Suprapubic skin (tissue), 4 donors: ENCODE measurements around the gene SLC6A7. TPM values are rescaled to one million over a fixed set of nuclear protein-coding genes. Genes with fewer than 3 reads are reported as not detected.

Source experiments
- DNase-seq, 2 donors: peaks; one replicate each; pipeline ENCODE4 v3.0.0-alpha.2; 2019; ENCODE audit warnings: low spot score in 2 of 2
- H3K27ac ChIP-seq: fragments of 200-600 bp; sonication (generic); one replicate; pipeline ENCODE4 v1.5.1; 2019
- H3K27me3 ChIP-seq: fragments of 200-600 bp; sonication (generic); one replicate; pipeline ENCODE4 v1.5.1; 2019
- H3K36me3 ChIP-seq: fragments of 200-600 bp; sonication (generic); one replicate; pipeline ENCODE4 v1.5.1; 2019
- H3K4me1 ChIP-seq: fragments of 200-600 bp; sonication (generic); one replicate; pipeline ENCODE4 v1.5.1; 2019
- H3K4me3 ChIP-seq: fragments of 200-600 bp; sonication (generic); one replicate; pipeline ENCODE4 v1.5.1; 2019; ENCODE audit warnings: mild to moderate bottlenecking
- H3K9me3 ChIP-seq: fragments of 200-600 bp; sonication (generic); one replicate; pipeline ENCODE4 v1.5.1; 2019
- CTCF ChIP-seq, 2 donors: fragments of 200-600 bp in 1 of 2; fragments of 450-650 bp in 1 of 2; sonication (generic) in 1 of 2; IDR thresholded peaks; one replicate each; pipeline ENCODE4 v1.5.1; 2016 to 2019; ENCODE audit warnings: antibody characterized with exemption in 2 of 2, mild to moderate bottlenecking in 1 of 2, moderate library complexity in 1 of 2
- EP300 ChIP-seq: sonication (generic); formaldehyde crosslinking; IDR thresholded peaks from one replicate; pipeline ENCODE4 v1.6.1; 2017; ENCODE audit warnings: antibody characterized with exemption
- POLR2A ChIP-seq, 2 donors: fragments of 450-650 bp; IDR thresholded peaks; one replicate each; pipeline ENCODE4 v1.6.1; 2017; ENCODE audit warnings: antibody characterized with exemption in 2 of 2, mild to moderate bottlenecking in 2 of 2, moderate library complexity in 2 of 2
- POLR2AphosphoS5 ChIP-seq, 3 donors: sonication (generic); formaldehyde crosslinking; IDR thresholded peaks; one replicate each; pipeline ENCODE4 v1.6.1; 2017; ENCODE audit warnings: antibody characterized with exemption in 3 of 3
- WGBS: methylation state at CpG from one replicate; pipeline ENCODE4 v1.1.5; 2018; 5-methylcytosine and 5-hydroxymethylcytosine counted together
- total RNA-seq, 4 donors: library from RNA; depleted of rRNA; stranded (reverse); fragments of >200 nt; gene quantifications; one replicate each; pipeline ENCODE4 v1.1.0, GENCODE V29; 2016

Gene SLC6A7
- not detected for total RNA-seq

- 9% methylated on average over 17 of the region's 58 CpGs for WGBS
- DNase-seq, result no peak
- Histone ChIP-seq H3K9me3 (no peaks in the 10 kb centered on the region), H3K27ac (no peak within 1 kb of the TSS), H3K27me3 (peaks cover 37% of the 10 kb centered on the region), H3K36me3 (no peaks in the 10 kb centered on the region), H3K4me1 (peaks cover 10% of the 10 kb centered on the region), H3K4me3 (peak within 1 kb of the TSS; percentile 25)
- TF ChIP-seq EP300, result no peak
- TF ChIP-seq CTCF (IDR thresholded peaks at IDR 0.05), result no peak
- TF ChIP-seq POLR2AphosphoS5 (IDR thresholded peaks at IDR 0.05), result no peak
- TF ChIP-seq POLR2A (IDR thresholded peaks at IDR 0.05), result no peak
Observed at GRCh38 chr5:150189728-150190502, at the start of gene SLC6A7. SLC6A7 (plus strand) TSS chr5:150190062; CDS start chr5:150190328, 266 bp downstream.

DNA sequence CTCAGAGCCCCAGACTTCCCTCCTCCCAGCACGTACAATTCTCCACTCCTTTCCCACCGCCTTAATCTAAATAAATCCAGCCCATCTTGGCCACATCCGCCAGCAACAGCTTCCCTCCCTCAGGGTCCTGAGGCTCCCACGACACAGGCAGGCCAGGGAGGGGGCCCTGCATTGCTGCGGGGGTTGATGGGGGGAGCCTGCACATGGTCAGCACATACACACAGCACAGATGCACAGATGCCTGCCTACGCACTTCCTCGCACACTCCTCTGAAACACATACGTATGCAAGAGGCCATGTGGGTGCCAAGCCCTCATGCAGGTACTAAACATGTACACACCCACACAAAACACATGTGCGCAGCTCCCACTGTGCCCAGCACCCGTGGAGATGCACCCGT, 49.0 kb upstream of the SLC6A7 start:
- no peak for TF ChIP-seq POLR2AphosphoS5 (IDR thresholded peaks at IDR 0.05)
- TF ChIP-seq EP300, result no peak
- TF ChIP-seq CTCF (IDR thresholded peaks at IDR 0.05), result no peak
- no peak for TF ChIP-seq POLR2A (IDR thresholded peaks at IDR 0.05)
- Histone ChIP-seq H3K4me1 (peaks cover 80% of the 10 kb centered on the region), H3K4me3 (no peak overlapping the region), H3K36me3 (no peaks in the 10 kb centered on the region), H3K27ac (peak overlapping the region; percentile 80), H3K27me3 (no peaks in the 10 kb centered on the region), H3K9me3 (no peaks in the 10 kb centered on the region)
- WGBS, result 64% methylated on average over 11 of the region's 11 CpGs
- DNase-seq, result no peak

- Histone ChIP-seq H3K4me3 (no peak overlapping the region), H3K4me1 (peaks cover 76% of the 10 kb centered on the region), H3K27ac (peak overlapping the region; percentile 81), H3K27me3 (no peaks in the 10 kb centered on the region), H3K9me3 (no peaks in the 10 kb centered on the region), H3K36me3 (no peaks in the 10 kb centered on the region)
- 79% methylated on average over 8 of the region's 9 CpGs for WGBS
- no peak for TF ChIP-seq POLR2AphosphoS5 (IDR thresholded peaks at IDR 0.05)
- TF ChIP-seq CTCF (IDR thresholded peaks at IDR 0.05), result no peak
- no peak for TF ChIP-seq POLR2A (IDR thresholded peaks at IDR 0.05)
- TF ChIP-seq EP300, result no peak
- DNase-seq, result no peak
Observed at GRCh38 chr5:150141544-150142184, 48.2 kb upstream of the SLC6A7 start.

- peaks cover 69% of the 10 kb centered on the region for H3K4me1 ChIP-seq
Observed at GRCh38 chr5:150142185-150142958, 47.5 kb upstream of the SLC6A7 start.

More at GRCh38 chr5:150142185-150142958, 47.5 kb upstream of the SLC6A7 start:
- DNase-seq, result no peak
- Histone ChIP-seq H3K27ac (peak overlapping the region; percentile 81), H3K9me3 (no peaks in the 10 kb centered on the region), H3K27me3 (no peaks in the 10 kb centered on the region), H3K36me3 (no peaks in the 10 kb centered on the region), H3K4me3 (no peak overlapping the region)
- 73% methylated on average over 13 of the region's 14 CpGs for WGBS
- no peak for TF ChIP-seq EP300
- no peak for TF ChIP-seq CTCF (IDR thresholded peaks at IDR 0.05)
- no peak for TF ChIP-seq POLR2A (IDR thresholded peaks at IDR 0.05)
- TF ChIP-seq POLR2AphosphoS5 (IDR thresholded peaks at IDR 0.05), result no peak
